GM18498 (cell line): Measurements from ENCODE around the gene PCK2.

Experiments
- ATAC-seq: cut with Tn5 transposase; IDR thresholded peaks from one replicate; pipeline ENCODE4 v1.9.1; 2021; ENCODE audit warnings: mild to moderate bottlenecking, moderate library complexity; ENCODE audit not compliant: unreplicated experiment

Gene PCK2

DNA sequence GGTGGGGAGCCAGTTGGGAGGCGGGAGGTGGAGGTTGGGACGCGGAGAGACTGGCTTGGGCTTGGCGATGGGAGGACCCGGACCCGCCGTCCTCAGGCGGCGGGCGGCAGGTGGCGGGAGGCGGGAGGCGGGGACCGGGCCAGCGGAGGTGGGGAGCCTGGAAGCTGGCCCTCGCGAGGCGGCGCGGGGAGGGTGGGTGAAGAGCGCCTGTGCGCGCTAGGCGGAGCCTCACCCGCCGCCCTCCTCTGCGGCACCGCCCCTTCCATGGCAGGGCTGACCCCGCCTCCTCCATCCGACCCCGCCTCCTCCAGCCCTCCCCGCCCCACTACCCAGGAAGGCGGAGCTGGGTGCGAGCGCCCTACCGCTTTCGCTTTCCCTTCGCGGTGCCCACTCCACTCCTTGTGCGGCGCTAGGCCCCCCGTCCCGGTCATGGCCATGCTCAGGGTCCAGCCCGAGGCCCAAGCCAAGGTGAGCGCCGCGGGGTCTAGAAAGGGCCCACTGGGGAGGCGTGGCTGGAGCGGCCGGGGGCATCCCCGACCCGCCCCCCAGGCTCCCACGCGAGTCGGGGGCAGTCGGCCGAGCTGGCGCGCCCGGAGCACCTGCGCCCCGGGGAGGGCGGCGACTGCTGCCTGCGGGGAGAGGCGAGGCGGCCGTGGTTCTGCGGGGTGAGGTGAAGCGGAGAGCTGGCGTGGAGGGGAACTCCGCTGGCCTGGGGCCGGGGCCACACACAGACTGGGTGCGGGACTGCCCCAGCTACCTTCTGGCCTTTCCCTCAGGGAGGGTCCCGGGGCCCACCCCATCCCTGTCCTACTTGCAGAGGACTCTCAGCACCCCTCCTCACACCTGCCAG is 41.9 kb downstream of the PCK2 start, which contains the start of gene PSME1:
Gene PSME1, plus strand, starts transcription at position 361 of the 850 bp plus-strand sequence. Its CDS starts 69 bp downstream, at position 430.
- ATAC-seq = peak; percentile 90

DNA sequence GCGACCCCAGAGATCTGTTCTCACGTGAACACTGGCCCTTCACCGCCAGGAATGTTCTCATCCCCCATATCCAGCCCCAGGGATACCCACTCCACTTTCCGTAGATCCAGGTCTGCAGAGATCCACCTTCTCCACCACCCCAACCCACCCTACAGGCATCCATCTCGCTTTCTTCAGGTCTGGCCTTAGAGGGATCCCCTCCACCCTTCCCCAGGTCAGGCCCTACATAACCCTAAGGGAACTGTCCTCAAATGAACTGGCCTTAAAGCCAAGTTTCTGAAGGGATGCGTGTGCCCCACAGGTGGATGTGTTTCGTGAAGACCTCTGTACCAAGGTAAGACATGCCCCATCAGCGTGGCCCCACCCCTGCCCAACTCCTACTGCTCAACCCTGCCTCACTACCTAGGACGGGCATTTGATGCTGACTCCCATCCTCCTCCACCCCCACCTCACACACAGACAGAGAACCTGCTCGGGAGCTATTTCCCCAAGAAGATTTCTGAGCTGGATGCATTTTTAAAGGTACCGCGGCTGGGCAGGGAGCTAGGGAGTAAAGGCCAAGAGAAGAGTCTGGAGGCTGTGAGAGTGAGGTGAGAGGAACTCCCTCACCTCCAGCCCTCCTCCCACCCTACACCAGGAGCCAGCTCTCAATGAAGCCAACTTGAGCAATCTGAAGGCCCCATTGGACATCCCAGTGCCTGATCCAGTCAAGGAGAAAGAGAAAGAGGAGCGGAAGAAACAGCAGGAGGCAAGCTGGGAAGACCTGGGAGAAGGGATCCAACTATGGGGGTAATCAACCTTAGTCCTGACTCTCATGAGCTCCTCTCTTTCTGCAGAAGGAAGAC is 42.8 kb downstream of the PCK2 start:
- no peak for ATAC-seq

GRCh38 chr14:24137529-24138395 is 43.7 kb downstream of the PCK2 start:
- no peak for ATAC-seq

DNA sequence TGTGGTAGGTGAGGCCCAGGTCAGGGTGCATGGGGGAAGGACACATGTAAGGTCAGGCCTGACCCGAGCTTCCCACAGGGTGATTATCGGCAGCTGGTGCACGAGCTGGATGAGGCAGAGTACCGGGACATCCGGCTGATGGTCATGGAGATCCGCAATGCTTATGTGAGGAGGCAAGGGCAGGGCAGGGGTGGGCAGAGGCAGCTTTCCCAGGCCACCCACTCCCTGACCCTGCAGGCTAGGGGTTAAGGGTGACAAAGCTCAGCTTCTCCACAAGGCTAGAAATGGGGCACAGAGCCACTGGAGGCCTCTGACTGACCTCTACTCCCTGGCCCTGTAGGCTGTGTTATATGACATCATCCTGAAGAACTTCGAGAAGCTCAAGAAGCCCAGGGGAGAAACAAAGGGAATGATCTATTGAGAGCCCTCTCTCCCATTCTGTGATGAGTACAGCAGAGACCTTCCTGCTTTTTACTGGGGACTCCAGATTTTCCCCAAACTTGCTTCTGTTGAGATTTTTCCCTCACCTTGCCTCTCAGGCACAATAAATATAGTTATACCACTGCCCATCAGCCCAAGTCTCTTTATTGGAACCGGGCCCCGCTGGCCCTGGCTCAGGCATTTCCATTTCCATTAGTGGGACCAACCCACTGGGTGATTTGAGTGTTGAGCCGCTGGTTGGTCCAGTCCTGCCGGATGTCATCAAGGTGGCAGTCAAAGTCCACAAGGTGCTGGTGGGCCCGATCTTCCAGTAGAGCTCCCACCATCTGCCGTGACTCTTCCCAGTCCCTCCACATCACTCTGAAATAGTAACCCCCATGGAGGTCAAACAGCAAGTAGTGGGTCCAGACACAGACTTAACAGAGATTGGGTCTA is 44.5 kb downstream of the PCK2 start:
- no peak for ATAC-seq

- no peak for ATAC-seq
Measured at GRCh38 chr14:24139272-24139934, 45.3 kb downstream of the PCK2 start.

DNA sequence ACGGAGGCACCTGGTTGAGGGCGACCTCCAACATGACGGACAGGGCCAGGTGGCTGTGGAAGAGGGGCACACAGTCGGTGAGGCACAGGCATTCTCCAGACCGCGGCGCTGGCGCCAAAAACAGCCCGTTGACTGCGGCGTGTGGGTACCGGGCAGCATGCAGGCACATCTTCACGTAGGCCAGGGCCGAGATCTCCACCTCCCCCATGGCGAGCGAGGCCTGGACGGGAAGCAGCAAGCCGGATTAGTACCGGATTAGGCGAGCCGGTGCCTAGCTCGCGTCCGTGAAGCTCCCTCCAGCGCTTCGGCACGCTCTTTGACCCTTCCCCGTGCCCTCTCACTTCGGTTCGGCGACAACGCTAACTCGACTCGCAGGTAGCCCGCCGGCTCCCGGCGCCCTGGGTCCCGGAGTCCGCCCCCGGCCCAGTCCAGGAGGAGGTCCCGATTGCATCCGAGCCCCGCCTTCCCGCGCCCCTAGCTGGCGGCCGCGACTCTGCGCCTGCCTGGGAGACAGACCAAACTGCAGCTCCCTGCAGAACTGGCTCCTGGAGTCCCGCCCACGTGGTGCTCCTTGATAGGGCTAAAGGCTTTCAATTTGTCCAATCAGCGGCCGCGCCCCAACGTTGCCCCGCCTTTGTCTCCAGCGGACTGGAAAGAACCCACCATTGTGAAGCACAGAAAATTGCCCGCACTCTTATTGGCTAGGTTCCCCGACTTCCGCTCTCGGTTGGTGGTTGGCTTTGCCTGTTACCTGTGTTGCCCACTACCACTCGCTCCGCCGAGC is 47.2 kb downstream of the PCK2 start, which contains the start of gene EMC9:
Gene EMC9, minus strand, starts transcription at position 495 of the 784 bp plus-strand sequence. Its CDS starts 287 bp downstream, at position 208.
- ATAC-seq = peak; percentile 88

DNA sequence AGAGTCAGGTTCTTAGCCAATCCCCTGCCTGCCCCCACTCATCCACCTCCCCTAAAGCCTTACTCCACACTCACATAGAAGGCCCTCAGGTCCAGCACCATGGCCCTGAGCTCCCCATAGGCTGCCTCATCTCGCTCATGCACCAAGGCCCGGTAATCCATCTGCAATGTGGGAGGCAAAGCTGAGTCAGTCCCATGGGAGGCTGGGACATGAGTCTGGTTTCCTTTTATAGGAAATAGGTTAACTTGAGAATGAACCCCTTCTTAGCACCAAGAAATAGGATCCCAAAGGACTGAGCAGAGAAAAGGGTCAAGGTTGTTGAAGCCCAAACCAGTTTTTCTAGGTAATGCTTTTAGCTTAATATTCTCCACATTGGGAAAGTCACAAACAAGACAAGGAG is 49.4 kb downstream of the PCK2 start:
- no peak for ATAC-seq

- ATAC-seq = no peak
Measured at GRCh38 chr14:24144451-24144850, 50.3 kb downstream of the PCK2 start.

DNA sequence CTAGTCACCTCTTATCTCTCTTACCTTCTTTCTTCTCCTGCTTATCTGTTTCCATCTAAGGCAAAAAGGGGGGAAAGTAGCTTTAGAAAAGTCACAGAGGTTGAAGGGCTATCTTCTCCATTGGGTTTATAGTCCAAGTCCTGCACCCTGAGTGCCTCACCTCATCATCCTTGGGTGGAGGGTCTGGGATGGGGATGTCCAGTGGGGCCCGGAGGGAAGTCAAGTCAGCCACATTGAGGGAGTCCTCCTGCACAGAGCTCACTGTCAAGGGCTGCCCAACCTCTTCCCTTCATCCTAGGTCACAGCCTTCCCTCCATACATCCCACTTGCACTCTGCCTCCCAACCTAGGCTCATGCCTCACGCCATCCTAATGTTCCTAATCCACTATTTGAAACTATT is 51.1 kb downstream of the PCK2 start:
- no peak for ATAC-seq

GRCh38 chr14:24145690-24146452 is 51.8 kb downstream of the PCK2 start:
- no peak for ATAC-seq

DNA sequence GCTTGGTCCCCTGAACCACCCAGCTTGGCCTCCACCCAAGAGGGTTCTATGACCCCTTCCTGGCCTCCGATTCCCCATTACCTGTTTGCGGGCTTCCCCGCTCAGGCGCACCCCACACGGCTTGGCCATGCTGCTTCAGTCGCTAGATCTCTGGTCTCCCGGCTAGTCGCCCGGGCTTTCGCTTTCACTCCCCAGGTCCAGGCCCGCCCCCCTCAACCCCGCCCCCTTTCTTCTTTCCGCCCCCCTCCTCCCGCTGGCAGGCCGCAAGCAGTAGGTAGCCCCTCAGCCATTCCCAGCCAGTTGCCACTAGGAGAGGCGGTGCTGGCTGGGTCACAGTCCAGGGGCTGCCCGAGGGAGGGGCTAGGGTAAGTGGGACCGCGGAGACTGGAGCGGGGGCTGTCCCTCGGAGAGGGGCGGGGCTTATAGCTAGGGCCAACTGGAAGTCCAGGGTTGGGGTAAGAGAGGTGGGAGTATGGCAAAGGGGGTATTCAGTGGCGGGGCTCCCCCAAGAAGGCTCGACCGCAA is 52.4 kb downstream of the PCK2 start, which contains the start of gene PSME2:
Gene PSME2, minus strand, starts transcription at position 158 of the 525 bp plus-strand sequence. Its CDS starts 29 bp downstream, at position 129.
- ATAC-seq = peak; percentile 69

DNA sequence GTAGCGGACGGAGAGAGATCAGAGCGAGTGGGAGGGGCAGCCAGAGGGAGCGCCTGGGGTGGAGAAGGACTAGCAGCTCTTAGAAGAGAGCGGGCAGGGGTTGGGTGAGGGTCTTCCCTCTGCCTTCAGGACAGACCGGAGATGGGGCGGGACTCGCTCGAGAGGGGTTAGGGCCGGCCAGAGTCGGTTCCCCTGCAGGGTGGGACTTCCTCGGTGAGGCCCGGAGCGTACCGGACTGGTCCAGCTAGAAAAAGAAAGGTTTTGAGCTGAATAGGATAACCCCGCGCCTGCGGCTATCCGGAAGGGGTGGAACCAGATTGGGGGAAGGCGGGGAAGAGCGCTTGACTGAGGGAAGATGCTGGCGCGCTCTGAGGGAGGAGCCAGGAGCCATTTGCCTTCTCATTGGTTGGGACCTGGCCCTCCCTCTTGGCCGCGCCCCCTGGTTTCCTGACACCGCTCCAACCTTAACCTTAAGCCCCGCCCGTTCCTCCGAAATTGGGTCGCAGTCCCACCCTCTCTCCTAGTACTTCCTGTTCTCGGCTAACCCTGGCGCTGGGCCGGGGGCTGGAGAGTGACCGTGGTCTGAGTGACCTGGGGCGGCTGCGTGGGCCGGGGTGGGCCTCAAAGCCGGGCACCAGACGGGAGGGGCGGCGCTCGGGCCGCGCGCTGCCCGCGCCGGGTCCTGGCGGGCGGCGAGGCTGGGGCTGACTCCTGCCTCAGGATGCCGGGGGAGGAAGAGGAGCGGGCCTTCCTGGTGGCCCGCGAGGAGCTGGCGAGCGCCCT is 53.1 kb downstream of the PCK2 start, which contains the start of gene RNF31:
Gene RNF31, plus strand, starts transcription at position 521 of the 783 bp plus-strand sequence. Its CDS starts 201 bp downstream, at position 722.
- peak; percentile 79 for ATAC-seq

- ATAC-seq = peak; percentile 0
Measured at GRCh38 chr14:24147761-24148428, 53.8 kb downstream of the PCK2 start.

DNA sequence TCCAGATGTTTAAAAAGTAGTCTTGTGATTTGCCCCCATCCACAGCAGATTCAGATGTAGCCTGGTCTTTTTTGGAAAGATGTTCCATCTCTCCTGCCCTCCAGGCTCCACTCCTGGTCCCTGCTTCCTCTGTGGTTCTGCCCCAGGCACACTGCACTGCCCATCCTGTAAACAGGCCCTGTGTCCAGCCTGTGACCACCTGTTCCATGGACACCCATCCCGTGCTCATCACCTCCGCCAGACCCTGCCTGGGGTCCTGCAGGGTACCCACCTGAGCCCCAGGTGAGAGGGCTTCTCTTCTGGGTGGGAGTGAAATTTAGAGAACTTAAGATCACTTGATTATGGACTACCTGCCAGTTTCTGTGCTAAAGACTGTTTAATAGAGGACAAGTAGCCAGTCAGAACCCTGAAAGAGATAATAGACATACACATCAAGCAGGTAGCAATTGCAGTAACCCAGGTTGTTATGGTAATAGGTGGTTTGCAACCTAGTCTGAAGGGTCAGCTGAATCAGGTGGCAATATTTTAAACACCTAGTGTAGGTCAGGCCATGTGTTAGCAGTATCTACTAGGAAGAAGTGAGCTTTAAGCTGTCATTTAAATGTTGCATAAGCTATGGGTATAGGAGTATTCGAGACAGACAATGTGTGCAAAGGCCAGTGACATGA is 55.3 kb downstream of the PCK2 start:
- no peak for ATAC-seq

GRCh38 chr14:24150061-24150460 is 56.0 kb downstream of the PCK2 start:
- ATAC-seq = no peak
